Caco-2 (cell line): ENCODE results near the gene SH2D2A. TPM values are rescaled to one million over a fixed set of nuclear protein-coding genes. Genes with fewer than 3 reads are reported as not detected.

Source experiments
- BruUV-seq: library from RNA; stranded (reverse); fragments of 400-500 nt; replicated peaks from 2 replicates; lab custom pipeline; 2021; lab: Mats Ljungman, UMichigan
- CTCF ChIA-PET: fragments of 300-600 bp; sonication (Branson Sonifier 250); formaldehyde crosslinking; loops from one replicate; lab custom pipeline; 2022; ENCODE audit warnings: antibody characterized with exemption; lab: Charles Lee
- POLR2A ChIA-PET: fragments of 300-600 bp; sonication (Branson Sonifier 250); formaldehyde crosslinking; loops from one replicate; lab custom pipeline; 2022; ENCODE audit warnings: antibody characterized with exemption; lab: Charles Lee
- DNase-seq, 2 experiments: peaks; one replicate each; pipeline versions ENCODE4 v3.0.0 to v3.0.0-alpha.2; 2020 to 2022
- H3K27me3 ChIP-seq: replicated peaks from 2 replicates; pipeline ENCODE4 v1.6.0; 2011; ENCODE audit warnings: low read length; ENCODE audit not compliant: control insufficient read depth, insufficient read depth
- H3K36me3 ChIP-seq: 2 replicates; pipeline ENCODE4 v1.5.1; 2011; ENCODE audit warnings: low read length; ENCODE audit not compliant: control insufficient read depth, insufficient read depth
- H3K4me1 ChIP-seq: fragments of 250-450 bp; sonication (Bioruptor Pico); 2 replicates; pipeline ENCODE4 v1.5.1; 2020; ENCODE audit warnings: mild to moderate bottlenecking
- H3K4me3 ChIP-seq: 2 replicates; pipeline ENCODE4 v1.5.1; 2011; ENCODE audit warnings: low read depth, mild to moderate bottlenecking, control low read depth, low read length
- H3K9me3 ChIP-seq: fragments of 250-450 bp; sonication (Bioruptor Pico); 2 replicates; pipeline ENCODE4 v1.5.1; 2020; ENCODE audit warnings: mild to moderate bottlenecking, moderate library complexity
- H3K27ac Mint-ChIP-seq: one replicate; pipeline ENCODE4 v1.8.0; 2022; ENCODE audit warnings: mixed read lengths; ENCODE audit not compliant: unreplicated experiment
- H3K27me3 Mint-ChIP-seq: one replicate; pipeline ENCODE4 v1.8.0; 2022; ENCODE audit warnings: mixed read lengths; ENCODE audit not compliant: insufficient read depth, unreplicated experiment
- H3K36me3 Mint-ChIP-seq: one replicate; pipeline ENCODE4 v1.8.0; 2022; ENCODE audit warnings: mild to moderate bottlenecking, mixed read lengths; ENCODE audit not compliant: insufficient read depth, unreplicated experiment
- H3K4me1 Mint-ChIP-seq: one replicate; pipeline ENCODE4 v1.8.0; 2022; ENCODE audit warnings: low read depth, mixed read lengths; ENCODE audit not compliant: unreplicated experiment
- H3K4me3 Mint-ChIP-seq: one replicate; pipeline ENCODE4 v1.8.0; 2022; ENCODE audit warnings: mild to moderate bottlenecking, moderate library complexity, mixed read lengths; ENCODE audit not compliant: unreplicated experiment
- H3K9me3 Mint-ChIP-seq: one replicate; pipeline ENCODE4 v1.8.0; 2022; ENCODE audit warnings: mixed read lengths; ENCODE audit not compliant: unreplicated experiment
- CTCF ChIP-seq, 2 experiments: fragments of 200-600 bp in 1 of 2; IDR thresholded peaks; 1 replicate in 1 of 2; 2 replicates in 1 of 2; pipeline versions ENCODE4 v1.5.1 to v1.8.0; 2011 to 2022; ENCODE audit warnings: antibody characterized with exemption in 1 of 2, control low read depth in 1 of 2, inconsistent platforms in 1 of 2, low read depth in 1 of 2, low read length in 1 of 2, mild to moderate bottlenecking in 1 of 2, moderate library complexity in 1 of 2; ENCODE audit not compliant: insufficient read depth in 1 of 2, severe bottlenecking in 1 of 2, unreplicated experiment in 1 of 2
- intact Hi-C: fragments of 100-400 bp; cut with micrococcal nuclease; formaldehyde crosslinking; loops from one replicate; pipeline ENCODE4 v1.10.0; 2022; ENCODE audit not compliant: unreplicated experiment
- total RNA-seq: library from RNA; stranded (reverse); gene quantifications from 2 replicates; pipeline ENCODE4 v1.2.3, GENCODE V29; 2022

SH2D2A gene
- total RNA-seq, 1 experiment from 2014 or later, result 5.5 TPM

GRCh38 chr1:156781585-156782186 is 35.0 kb downstream of the SH2D2A start:
- no peak overlapping the region for H3K27ac Mint-ChIP-seq
- H3K27me3 Mint-ChIP-seq, result no peaks in the 10 kb centered on the region
- Histone ChIP-seq H3K36me3 (peaks cover 1% of the 10 kb centered on the region), H3K9me3 (no peaks in the 10 kb centered on the region), H3K27me3 (no peaks in the 10 kb centered on the region), H3K4me1 (no peaks in the 10 kb centered on the region), H3K4me3 (no peak overlapping the region)
- BruUV-seq, result no TSS peak
- CTCF ChIA-PET, result interaction anchor here (0.9 kb wide), 1 partner anchor 32 kb away, joined by 3 read pairs; no protein-coding TSS in a partner anchor
- no peaks in the 10 kb centered on the region for H3K9me3 Mint-ChIP-seq
- POLR2A ChIA-PET, result no interaction called here
- DNase-seq, result no peak
- TF ChIP-seq CTCF (IDR thresholded peaks at IDR 0.05; ENCODE audit: insufficient read depth in 1 of 2, low read depth in 1 of 2, low read length in 1 of 2, severe bottlenecking in 1 of 2, unreplicated experiment in 1 of 2), result no peak
- intact Hi-C loops, result no loop called here
- no peak overlapping the region for H3K4me3 Mint-ChIP-seq
- H3K4me1 Mint-ChIP-seq, result no peaks in the 10 kb centered on the region
- H3K36me3 Mint-ChIP-seq, result peaks cover 62% of the 10 kb centered on the region

GRCh38 chr1:156777573-156777972 is 39.1 kb downstream of the SH2D2A start:
- ChIA-PET CTCF (interaction anchor here (0.9 kb wide), 1 partner anchor 51 kb away, joined by 4 read pairs; no protein-coding TSS in a partner anchor), POLR2A (no interaction called here)
- H3K27me3 ChIP-seq, result no peaks in the 10 kb centered on the region
- no peaks in the 10 kb centered on the region for H3K27me3 Mint-ChIP-seq
- H3K36me3 Mint-ChIP-seq, result peaks cover 58% of the 10 kb centered on the region
- H3K4me3 Mint-ChIP-seq, result no peak overlapping the region
- intact Hi-C loops, result no loop called here
- H3K9me3 ChIP-seq, result no peaks in the 10 kb centered on the region
- no peak for DNase-seq
- H3K27ac Mint-ChIP-seq, result no peak overlapping the region
- no peak for TF ChIP-seq CTCF (IDR thresholded peaks at IDR 0.05; ENCODE audit: insufficient read depth in 1 of 2, low read depth in 1 of 2, low read length in 1 of 2, severe bottlenecking in 1 of 2, unreplicated experiment in 1 of 2)
- peaks cover 1% of the 10 kb centered on the region; the same call in 1 of the 2 replicates for H3K36me3 ChIP-seq
- peaks cover 7% of the 10 kb centered on the region for H3K4me1 Mint-ChIP-seq
- no peak overlapping the region for H3K4me3 ChIP-seq
- BruUV-seq, result no TSS peak
- no peaks in the 10 kb centered on the region for H3K9me3 Mint-ChIP-seq
- peaks cover 4% of the 10 kb centered on the region; the same call in 1 of the 2 replicates for H3K4me1 ChIP-seq

DNA sequence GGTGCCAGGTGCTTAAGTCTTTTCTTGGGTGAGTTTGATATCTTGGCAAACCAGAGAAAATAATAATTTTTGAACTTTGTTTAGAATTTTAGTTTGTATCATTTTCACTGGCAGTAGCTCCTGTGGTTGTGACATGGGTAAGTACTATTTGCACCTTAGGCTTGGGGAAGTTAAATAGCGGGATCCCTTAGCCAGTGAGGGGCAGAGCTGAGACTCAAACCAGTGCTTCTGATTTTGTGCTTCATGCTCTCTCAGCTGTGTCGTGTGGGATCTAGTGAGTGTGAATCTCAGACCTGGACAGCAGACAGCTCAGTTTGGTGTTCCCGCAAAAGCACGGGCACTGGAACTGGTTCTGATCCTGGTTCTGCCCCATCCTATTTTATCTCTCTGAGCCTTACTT is 39.7 kb downstream of the SH2D2A start:
- Histone ChIP-seq H3K4me3 (no peak overlapping the region), H3K4me1 (peaks cover 4% of the 10 kb centered on the region; the same call in 1 of the 2 replicates), H3K9me3 (no peaks in the 10 kb centered on the region), H3K27me3 (no peaks in the 10 kb centered on the region), H3K36me3 (peaks cover 1% of the 10 kb centered on the region; the same call in 1 of the 2 replicates)
- Mint-ChIP-seq H3K27me3 (no peaks in the 10 kb centered on the region), H3K36me3 (peaks cover 52% of the 10 kb centered on the region), H3K4me1 (peaks cover 13% of the 10 kb centered on the region), H3K4me3 (no peak overlapping the region), H3K9me3 (no peaks in the 10 kb centered on the region), H3K27ac (no peak overlapping the region)
- intact Hi-C loops, result no loop called here
- ChIA-PET CTCF (interaction anchor here (0.9 kb wide), 1 partner anchor 51 kb away, joined by 4 read pairs; no protein-coding TSS in a partner anchor), POLR2A (no interaction called here)
- BruUV-seq, result no TSS peak
- TF ChIP-seq CTCF (IDR thresholded peaks at IDR 0.05; ENCODE audit: insufficient read depth in 1 of 2, low read depth in 1 of 2, low read length in 1 of 2, severe bottlenecking in 1 of 2, unreplicated experiment in 1 of 2), result no peak
- no peak for DNase-seq
